A549 (cell line): Measurements from ENCODE around the gene CAMTA1. TPM values are rescaled to one million over a fixed set of nuclear protein-coding genes. Genes with fewer than 3 reads are reported as not detected.

Experiments
- ATAC-seq, 2 experiments: fragments of 200-7000 bp in 1 of 2; fragments of >200 bp in 1 of 2; cut with Nextera tagmentation in 1 of 2; cut with Tn5 transposase in 1 of 2; 3 replicates each; pipeline versions ENCODE4 v1.8.0 to v1.9.1; 2018 to 2020; ENCODE audit warnings: mild to moderate bottlenecking in 1 of 2, moderate library complexity in 1 of 2
- CTCF ChIA-PET: fragments of 300-600 bp; sonication (Branson Sonifier 250); formaldehyde crosslinking; extraction: SDS; loops from one replicate; lab custom pipeline; 2021; ENCODE audit warnings: antibody characterized with exemption, inconsistent platforms; lab: Yijun Ruan, JAX
- POLR2A ChIA-PET: fragments of 350-600 bp; formaldehyde crosslinking; extraction: SDS; loops from one replicate; lab custom pipeline; 2021; ENCODE audit warnings: antibody characterized with exemption, inconsistent platforms; lab: Yijun Ruan, JAX
- DNase-seq, 2 experiments: peaks; one replicate each; pipeline versions ENCODE4 v3.0.0 to v3.0.0-alpha.2; 2011 to 2016; ENCODE audit warnings: low read depth in 1 of 2, low spot score in 1 of 2
- FAIRE-seq: peaks from 2 replicates; lab custom pipeline; 2011; peaks lifted over from hg19 to GRCh38; lab: Jason Lieb, UNC
- H3K27ac ChIP-seq, 2 experiments: fragments of >200 bp; sonication (Bioruptor Twin); formaldehyde crosslinking; 3 replicates each; pipeline ENCODE4 v1.5.1; 2016 to 2017
- H3K4me1 ChIP-seq: fragments of >200 bp; sonication (Bioruptor Twin); formaldehyde crosslinking; 3 replicates; pipeline ENCODE4 v1.6.1; 2016
- H3K4me2 ChIP-seq: fragments of >200 bp; sonication (Bioruptor Twin); formaldehyde crosslinking; 3 replicates; pipeline ENCODE4 v1.6.1; 2016
- H3K4me3 ChIP-seq: fragments of >200 bp; sonication (Bioruptor Twin); formaldehyde crosslinking; 3 replicates; pipeline ENCODE4 v1.5.1; 2016
- H3K9me3 ChIP-seq: fragments of >200 bp; sonication (Bioruptor Twin); formaldehyde crosslinking; 3 replicates; pipeline ENCODE4 v1.6.1; 2016
- CBX8 ChIP-seq: fragments of 200-600 bp; sonication (generic); IDR thresholded peaks from 2 replicates; pipeline ENCODE4 v1.6.1; 2016
- EHF ChIP-seq: fragments of 250-450 bp; sonication (Bioruptor Pico); IDR thresholded peaks from 2 replicates; pipeline ENCODE4 v1.5.0; 2020; ENCODE audit warnings: mild to moderate bottlenecking
- EHMT2 ChIP-seq: fragments of 200-600 bp; sonication (generic); IDR thresholded peaks from 2 replicates; pipeline ENCODE4 v1.6.1; 2016; ENCODE audit warnings: antibody characterized with exemption, low read depth, mild to moderate bottlenecking, moderate library complexity
- EP300 ChIP-seq, 2 experiments: fragments of >200 bp; sonication (Bioruptor Twin); formaldehyde crosslinking; IDR thresholded peaks; 2 replicates in 1 of 2; 3 replicates in 1 of 2; pipeline ENCODE4 v1.6.1; 2016 to 2017
- ESRRA ChIP-seq: fragments of 150-350 bp; IDR thresholded peaks from 2 replicates; pipeline ENCODE4 v1.6.1; 2014; ENCODE audit warnings: mild to moderate bottlenecking, low read length, borderline replicate concordance
- FOXS1 ChIP-seq: fragments of 250-450 bp; sonication (Bioruptor Pico); IDR thresholded peaks from 2 replicates; pipeline ENCODE4 v1.5.0; 2020; ENCODE audit warnings: mild to moderate bottlenecking, moderate library complexity
- GATA3 ChIP-seq: IDR thresholded peaks from 2 replicates; pipeline ENCODE4 v1.6.1; 2012; ENCODE audit warnings: borderline replicate concordance
- HDAC2 ChIP-seq: fragments of 200-600 bp; sonication (generic); IDR thresholded peaks from 2 replicates; pipeline ENCODE4 v1.6.1; 2016
- HOXA7 ChIP-seq: fragments of 250-450 bp; sonication (Bioruptor Pico); IDR thresholded peaks from 2 replicates; pipeline ENCODE4 v1.5.0; 2020; ENCODE audit warnings: mild to moderate bottlenecking, moderate library complexity
- JUN ChIP-seq, 2 experiments: fragments of >200 bp; sonication (Bioruptor Twin); formaldehyde crosslinking; IDR thresholded peaks; 2 replicates in 1 of 2; 3 replicates in 1 of 2; pipeline ENCODE4 v1.6.1; 2016 to 2017
- JUNB ChIP-seq: fragments of >200 bp; sonication (Bioruptor Twin); formaldehyde crosslinking; IDR thresholded peaks from 2 replicates; pipeline ENCODE4 v1.6.1; 2016
- KDM1A ChIP-seq: fragments of 200-600 bp; sonication (generic); IDR thresholded peaks from 2 replicates; pipeline ENCODE4 v1.6.1; 2016; ENCODE audit warnings: low read depth, mild to moderate bottlenecking
- MAFK ChIP-seq: fragments of 450-650 bp; IDR thresholded peaks from 2 replicates; pipeline ENCODE4 v1.6.1; 2014; ENCODE audit not compliant: partially characterized antibody
- MAZ ChIP-seq: fragments of 150-350 bp; IDR thresholded peaks from 2 replicates; pipeline ENCODE4 v1.6.1; 2014; ENCODE audit warnings: antibody characterized with exemption, low read depth, low read length, borderline replicate concordance
- NFE2L2 ChIP-seq: fragments of 150-350 bp; conservative IDR thresholded peaks from 2 replicates; pipeline ENCODE4 v1.6.1; 2014; ENCODE audit warnings: low read length
- NPAS2 ChIP-seq: fragments of 250-450 bp; sonication (Bioruptor Pico); IDR thresholded peaks from 2 replicates; pipeline ENCODE4 v1.8.0; 2022; ENCODE audit warnings: mild to moderate bottlenecking, moderate library complexity, borderline replicate concordance
- NR3C1 ChIP-seq: fragments of >200 bp; sonication (Bioruptor Twin); formaldehyde crosslinking; IDR thresholded peaks from 3 replicates; pipeline ENCODE4 v1.6.1; 2017
- RAD21 ChIP-seq, 2 experiments: fragments of >200 bp in 1 of 2; sonication (Bioruptor Twin) in 1 of 2; formaldehyde crosslinking in 1 of 2; IDR thresholded peaks in 1 of 2; conservative IDR thresholded peaks in 1 of 2; 2 replicates in 1 of 2; 3 replicates in 1 of 2; pipeline ENCODE4 v1.6.1; 2012 to 2018; ENCODE audit warnings: inconsistent platforms in 1 of 2
- RNF2 ChIP-seq: fragments of 200-600 bp; sonication (generic); IDR thresholded peaks from 2 replicates; pipeline ENCODE4 v1.6.1; 2016; ENCODE audit warnings: low read depth, mild to moderate bottlenecking, antibody characterized with exemption, moderate library complexity, borderline replicate concordance
- TFCP2L1 ChIP-seq: fragments of 250-450 bp; sonication (Bioruptor Pico); IDR thresholded peaks from 2 replicates; pipeline ENCODE4 v1.5.0; 2021; ENCODE audit warnings: mild to moderate bottlenecking
- USF2 ChIP-seq: fragments of 450-650 bp; IDR thresholded peaks from 2 replicates; pipeline ENCODE4 v1.6.1; 2014; ENCODE audit warnings: antibody characterized with exemption
- ZC3H11A ChIP-seq: fragments of 450-650 bp; IDR thresholded peaks from 2 replicates; pipeline ENCODE4 v1.6.1; 2014; ENCODE audit warnings: antibody characterized with exemption, mild to moderate bottlenecking
- ZNF302 ChIP-seq: fragments of 250-450 bp; sonication (Bioruptor Pico); IDR thresholded peaks from 2 replicates; pipeline ENCODE4 v1.9.0; 2021; ENCODE audit warnings: inconsistent platforms, mild to moderate bottlenecking, moderate library complexity
- WGBS: methylation state at CpG from one replicate; pipeline ENCODE4 v1.1.6; 2017; ENCODE audit errors: missing lambda C conversion rate; 5-methylcytosine and 5-hydroxymethylcytosine counted together
- polyA plus RNA-seq, 4 experiments: library from polyadenylated mRNA; depleted of rRNA in 3 of 4; stranded (reverse); fragments of >200 nt; fragmentation: RNase III in 1 of 4; extraction: RNeasy Plus Mini Kit Qiagen cat#74134 plus additional on column Dnase treatment in 1 of 4; gene quantifications; 2 replicates in 3 of 4; 3 replicates in 1 of 4; pipeline ENCODE4 v1.2.3, GENCODE V29; 2011 to 2017
- TF ChIP-seq, protein P1 (sequence below): fragments of >200 bp; sonication (Bioruptor Twin); formaldehyde crosslinking; IDR thresholded peaks from 3 replicates; pipeline ENCODE4 v1.6.1; 2016
- TF ChIP-seq, protein P2 (sequence below): fragments of >200 bp; sonication (Bioruptor Twin); formaldehyde crosslinking; IDR thresholded peaks from 2 replicates; pipeline ENCODE4 v1.6.1; 2016
- TF ChIP-seq, protein P3 (sequence below): IDR thresholded peaks from 2 replicates; pipeline ENCODE4 v1.6.1; 2012
- TF ChIP-seq, protein P4 (sequence below): fragments of >200 bp; sonication (Bioruptor Twin); formaldehyde crosslinking; IDR thresholded peaks from 3 replicates; pipeline ENCODE4 v1.5.1; 2016
- TF ChIP-seq, protein P5 (sequence below): IDR thresholded peaks from 2 replicates; pipeline ENCODE4 v1.6.1; 2012

The CAMTA1 gene
- polyA plus RNA-seq, 2 of the 4 experiments (the other 2 are of a cell fraction), result 58.8 to 75.0 TPM

GRCh38 chr1:6770751-6771440 lies 14.4 kb upstream of the CAMTA1 start:
- FAIRE-seq, result no peak
- H3K4me2 ChIP-seq, result peak overlapping the region; percentile 33; the same call in 2 of the 3 replicates

DNA sequence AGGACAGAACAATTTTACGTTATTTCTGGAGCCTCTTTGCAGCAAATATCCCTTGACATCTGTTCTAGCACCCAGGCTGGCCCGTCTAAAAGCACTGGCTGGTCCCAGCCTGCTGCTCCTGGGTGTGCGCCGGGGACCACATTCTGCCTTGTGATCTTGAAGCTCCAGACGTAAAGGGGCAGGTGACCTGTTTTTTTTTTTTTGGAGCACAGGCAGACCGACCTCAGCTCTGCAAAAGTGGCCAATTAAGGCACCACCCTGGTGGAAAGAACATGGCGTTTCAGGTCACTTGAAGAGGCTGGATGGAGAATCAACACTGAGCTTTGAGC lies 13.8 kb upstream of the CAMTA1 start:
- Histone ChIP-seq H3K4me2 (no peak overlapping the region), H3K27ac (no peak overlapping the region), H3K4me1 (peaks cover 7% of the 10 kb centered on the region; the same call in 1 of the 3 replicates), H3K9me3 (no peaks in the 10 kb centered on the region), H3K4me3 (no peak overlapping the region)
- POLR2A ChIA-PET, result no interaction called here
- no peak for DNase-seq
- no peak for ATAC-seq
- CTCF ChIA-PET, result interaction anchor here (1.4 to 1.8 kb wide), 3 partner anchors 9 to 52 kb away, joined by 4 to 6 read pairs (median 4); no protein-coding TSS in a partner anchor
- 60% methylated on average over 7 of the region's 7 CpGs for WGBS
- TF ChIP-seq ZC3H11A (no peak), EHMT2 (no peak), EHF (CRISPR knock-in tag) (no peak), NPAS2 (CRISPR knock-in tag) (no peak), USF2 (no peak), KDM1A (no peak), ZNF302 (no peak), HDAC2 (no peak), MAFK (no peak), JUNB (no peak), GATA3 (no peak), FOXS1 (CRISPR knock-in tag) (no peak)
- TF ChIP-seq, protein P1, sequence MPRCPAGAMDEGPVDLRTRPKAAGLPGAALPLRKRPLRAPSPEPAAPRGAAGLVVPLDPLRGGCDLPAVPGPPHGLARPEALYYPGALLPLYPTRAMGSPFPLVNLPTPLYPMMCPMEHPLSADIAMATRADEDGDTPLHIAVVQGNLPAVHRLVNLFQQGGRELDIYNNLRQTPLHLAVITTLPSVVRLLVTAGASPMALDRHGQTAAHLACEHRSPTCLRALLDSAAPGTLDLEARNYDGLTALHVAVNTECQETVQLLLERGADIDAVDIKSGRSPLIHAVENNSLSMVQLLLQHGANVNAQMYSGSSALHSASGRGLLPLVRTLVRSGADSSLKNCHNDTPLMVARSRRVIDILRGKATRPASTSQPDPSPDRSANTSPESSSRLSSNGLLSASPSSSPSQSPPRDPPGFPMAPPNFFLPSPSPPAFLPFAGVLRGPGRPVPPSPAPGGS, result no peak
- TF ChIP-seq, protein P2, sequence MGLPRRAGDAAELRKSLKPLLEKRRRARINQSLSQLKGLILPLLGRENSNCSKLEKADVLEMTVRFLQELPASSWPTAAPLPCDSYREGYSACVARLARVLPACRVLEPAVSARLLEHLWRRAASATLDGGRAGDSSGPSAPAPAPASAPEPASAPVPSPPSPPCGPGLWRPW, result no peak
- no peak for FAIRE-seq

More at GRCh38 chr1:6770751-6771440, 14.4 kb upstream of the CAMTA1 start:
- CTCF ChIA-PET, result interaction anchor here (1.4 to 1.8 kb wide), 3 partner anchors 9 to 51 kb away, joined by 4 to 6 read pairs (median 4); no protein-coding TSS in a partner anchor
- ATAC-seq (peak; percentile 77 to 80; a peak in 4 of 6 replicates), DNase-seq (no peak)
- no peak overlapping the region for H3K4me3 ChIP-seq
- WGBS, result 49% methylated on average over 12 of the region's 13 CpGs
- no peak for TF ChIP-seq MAZ
- TF ChIP-seq HOXA7 (CRISPR knock-in tag), result no peak
- TF ChIP-seq RAD21 (conservative IDR thresholded peaks at IDR 0.05 in 1 of 2, IDR thresholded peaks at IDR 0.05 in 1 of 2), result no peak
- TF ChIP-seq EHMT2, result no peak
- TF ChIP-seq ESRRA, result no peak
- TF ChIP-seq, protein P2, result no peak
- no peak for TF ChIP-seq NPAS2 (CRISPR knock-in tag)
- no peak for TF ChIP-seq JUN (IDR thresholded peaks at IDR 0.05)
- TF ChIP-seq KDM1A, result no peak
- peaks cover 7% of the 10 kb centered on the region; the same call in 1 of the 3 replicates for H3K4me1 ChIP-seq
- no peak overlapping the region for H3K27ac ChIP-seq
- no peaks in the 10 kb centered on the region for H3K9me3 ChIP-seq
- POLR2A ChIA-PET, result interaction anchor here (0.6 to 1.9 kb wide), 2 partner anchors 14 kb away, joined by 3 to 6 read pairs; partner anchors contain the start of gene CAMTA1

DNA sequence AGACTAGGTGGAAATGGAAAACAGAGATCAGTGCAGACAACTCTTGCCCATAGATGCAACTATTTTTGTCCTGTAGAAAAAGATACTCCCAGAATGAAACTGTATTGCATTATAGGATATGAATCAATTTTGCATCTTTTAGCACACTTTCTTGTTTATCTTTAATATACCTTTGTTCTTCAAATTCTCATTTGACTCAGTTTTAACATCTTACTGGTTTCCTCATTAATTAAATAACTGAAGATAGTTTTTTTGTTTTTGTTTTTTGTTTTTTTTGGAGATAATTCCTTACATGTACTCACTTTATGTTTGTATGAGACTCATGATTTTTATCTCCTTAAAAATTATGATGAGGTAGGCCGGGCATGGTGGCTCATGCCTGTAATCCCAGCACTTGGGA lies 10.9 kb upstream of the CAMTA1 start:
- POLR2A ChIA-PET, result no interaction called here
- CTCF ChIA-PET, result no interaction called here
- ATAC-seq (no peak), DNase-seq (no peak), FAIRE-seq (no peak)
- Histone ChIP-seq H3K9me3 (no peaks in the 10 kb centered on the region), H3K4me2 (no peak overlapping the region), H3K27ac (no peak overlapping the region), H3K4me3 (no peak overlapping the region), H3K4me1 (peaks cover 7% of the 10 kb centered on the region; the same call in 1 of the 3 replicates)
- 33% methylated on average over 1 of the region's 1 CpG for WGBS
- TF ChIP-seq USF2 (no peak), NPAS2 (CRISPR knock-in tag) (no peak), TFCP2L1 (no peak), CBX8 (no peak), NR3C1 (no peak), NFE2L2 (no peak), HOXA7 (CRISPR knock-in tag) (no peak), EP300 (IDR thresholded peaks at IDR 0.05) (no peak), RNF2 (no peak)
- TF ChIP-seq, protein P3, sequence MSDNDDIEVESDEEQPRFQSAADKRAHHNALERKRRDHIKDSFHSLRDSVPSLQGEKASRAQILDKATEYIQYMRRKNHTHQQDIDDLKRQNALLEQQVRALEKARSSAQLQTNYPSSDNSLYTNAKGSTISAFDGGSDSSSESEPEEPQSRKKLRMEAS, result no peak
- TF ChIP-seq, protein P4, sequence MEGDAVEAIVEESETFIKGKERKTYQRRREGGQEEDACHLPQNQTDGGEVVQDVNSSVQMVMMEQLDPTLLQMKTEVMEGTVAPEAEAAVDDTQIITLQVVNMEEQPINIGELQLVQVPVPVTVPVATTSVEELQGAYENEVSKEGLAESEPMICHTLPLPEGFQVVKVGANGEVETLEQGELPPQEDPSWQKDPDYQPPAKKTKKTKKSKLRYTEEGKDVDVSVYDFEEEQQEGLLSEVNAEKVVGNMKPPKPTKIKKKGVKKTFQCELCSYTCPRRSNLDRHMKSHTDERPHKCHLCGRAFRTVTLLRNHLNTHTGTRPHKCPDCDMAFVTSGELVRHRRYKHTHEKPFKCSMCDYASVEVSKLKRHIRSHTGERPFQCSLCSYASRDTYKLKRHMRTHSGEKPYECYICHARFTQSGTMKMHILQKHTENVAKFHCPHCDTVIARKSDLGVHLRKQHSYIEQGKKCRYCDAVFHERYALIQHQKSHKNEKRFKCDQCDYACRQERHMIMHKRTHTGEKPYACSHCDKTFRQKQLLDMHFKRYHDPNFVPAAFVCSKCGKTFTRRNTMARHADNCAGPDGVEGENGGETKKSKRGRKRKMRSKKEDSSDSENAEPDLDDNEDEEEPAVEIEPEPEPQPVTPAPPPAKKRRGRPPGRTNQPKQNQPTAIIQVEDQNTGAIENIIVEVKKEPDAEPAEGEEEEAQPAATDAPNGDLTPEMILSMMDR, result no peak
- TF ChIP-seq, protein P5, sequence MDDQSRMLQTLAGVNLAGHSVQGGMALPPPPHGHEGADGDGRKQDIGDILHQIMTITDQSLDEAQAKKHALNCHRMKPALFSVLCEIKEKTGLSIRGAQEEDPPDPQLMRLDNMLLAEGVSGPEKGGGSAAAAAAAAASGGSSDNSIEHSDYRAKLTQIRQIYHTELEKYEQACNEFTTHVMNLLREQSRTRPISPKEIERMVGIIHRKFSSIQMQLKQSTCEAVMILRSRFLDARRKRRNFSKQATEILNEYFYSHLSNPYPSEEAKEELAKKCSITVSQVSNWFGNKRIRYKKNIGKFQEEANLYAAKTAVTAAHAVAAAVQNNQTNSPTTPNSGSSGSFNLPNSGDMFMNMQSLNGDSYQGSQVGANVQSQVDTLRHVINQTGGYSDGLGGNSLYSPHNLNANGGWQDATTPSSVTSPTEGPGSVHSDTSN, result no peak
